SK-N-MC (cell line): Measurements from ENCODE around the gene HKDC1.

ENCODE experiments used
- EZH2 ChIP-seq: fragments of 200-600 bp; sonication (generic); IDR thresholded peaks from one replicate; pipeline ENCODE4 v1.6.1; 2017; ENCODE audit warnings: antibody characterized with exemption
- FOXP2 ChIP-seq: optimal IDR thresholded peaks from 2 replicates; pipeline ENCODE3; 2011; ENCODE audit warnings: mild to moderate bottlenecking, moderate library complexity; ENCODE audit not compliant: insufficient read depth; ENCODE audit errors: extremely low read length, control extremely low read depth
- POLR2AphosphoS5 ChIP-seq: IDR thresholded peaks from 2 replicates; pipeline ENCODE4 v1.6.1; 2012; ENCODE audit warnings: mild to moderate bottlenecking, low read depth, low read length, borderline replicate concordance

- no peak for TF ChIP-seq POLR2AphosphoS5
- no peak for TF ChIP-seq EZH2
- TF ChIP-seq FOXP2, result no peak
Measured at GRCh38 chr10:69216577-69217118, 3.5 kb upstream of the HKDC1 start.
